SK-N-MC (cell line): ENCODE measurements around the gene HERPUD2.

Experiments used
- EZH2 ChIP-seq: fragments of 200-600 bp; sonication (generic); IDR thresholded peaks from one replicate; pipeline ENCODE4 v1.6.1; 2017; ENCODE audit warnings: antibody characterized with exemption
- FOXP2 ChIP-seq: optimal IDR thresholded peaks from 2 replicates; pipeline ENCODE3; 2011; ENCODE audit warnings: mild to moderate bottlenecking, moderate library complexity; ENCODE audit not compliant: insufficient read depth; ENCODE audit errors: extremely low read length, control extremely low read depth
- POLR2AphosphoS5 ChIP-seq: IDR thresholded peaks from 2 replicates; pipeline ENCODE4 v1.6.1; 2012; ENCODE audit warnings: mild to moderate bottlenecking, low read depth, low read length, borderline replicate concordance

- TF ChIP-seq EZH2, result no peak
- TF ChIP-seq POLR2AphosphoS5, result no peak
- TF ChIP-seq FOXP2, result no peak
Measured at GRCh38 chr7:35717013-35717412, 22.1 kb upstream of the HERPUD2 start.
